Ishikawa (cell line): ENCODE results near the gene NHSL2.

Experiments
- CEBPB ChIP-seq: IDR thresholded peaks from 2 replicates; pipeline ENCODE4 v1.6.1; 2012
- CREB1 ChIP-seq: IDR thresholded peaks from 2 replicates; pipeline ENCODE4 v1.6.1; 2012; ENCODE audit warnings: low read depth
- EGR1 ChIP-seq: IDR thresholded peaks from 2 replicates; pipeline ENCODE4 v1.6.1; 2012
- EP300 ChIP-seq: IDR thresholded peaks from 2 replicates; pipeline ENCODE4 v1.6.1; 2012; ENCODE audit warnings: borderline replicate concordance
- FOXM1 ChIP-seq: IDR thresholded peaks from 2 replicates; pipeline ENCODE4 v1.6.1; 2012; ENCODE audit warnings: low read depth, borderline replicate concordance
- MAX ChIP-seq: IDR thresholded peaks from 2 replicates; pipeline ENCODE4 v1.6.1; 2012
- NFIC ChIP-seq: IDR thresholded peaks from 2 replicates; pipeline ENCODE4 v1.6.1; 2012
- RAD21 ChIP-seq: IDR thresholded peaks from 2 replicates; pipeline ENCODE4 v1.6.1; 2012; ENCODE audit warnings: low read depth
- REST ChIP-seq: IDR thresholded peaks from 2 replicates; pipeline ENCODE4 v1.6.1; 2012; ENCODE audit warnings: low read depth, mild to moderate bottlenecking
- TAF1 ChIP-seq: IDR thresholded peaks from 2 replicates; pipeline ENCODE4 v1.6.1; 2012; ENCODE audit warnings: low read depth, mild to moderate bottlenecking
- TCF12 ChIP-seq: IDR thresholded peaks from 2 replicates; pipeline ENCODE4 v1.6.1; 2012; ENCODE audit warnings: low read depth
- TEAD4 ChIP-seq: IDR thresholded peaks from 2 replicates; pipeline ENCODE4 v1.6.1; 2012
- USF1 ChIP-seq: IDR thresholded peaks from 2 replicates; pipeline ENCODE4 v1.6.1; 2012
- YY1 ChIP-seq: IDR thresholded peaks from 2 replicates; pipeline ENCODE4 v1.6.1; 2012; ENCODE audit warnings: low read depth
- ZBTB7A ChIP-seq: IDR thresholded peaks from 2 replicates; pipeline ENCODE4 v1.6.1; 2012; ENCODE audit warnings: low read depth

NHSL2 gene

GRCh38 chrX:72128183-72128834, 217.7 kb downstream of the NHSL2 start:
- TF ChIP-seq RAD21 (no peak), ZBTB7A (no peak), USF1 (no peak), CEBPB (no peak)

GRCh38 chrX:72128881-72129280, 218.2 kb downstream of the NHSL2 start:
- TF ChIP-seq USF1 (no peak), RAD21 (peak; percentile 29; the same call in 1 of the 2 replicates), MAX (no peak), CEBPB (no peak)

- TF ChIP-seq FOXM1 (no peak), EP300 (no peak), REST (no peak), CEBPB (no peak), TCF12 (no peak), YY1 (no peak), RAD21 (no peak), NFIC (no peak)
Measured at GRCh38 chrX:72129661-72130060, 219.0 kb downstream of the NHSL2 start.

- TF ChIP-seq CREB1, result no peak
- no peak for TF ChIP-seq TEAD4
- no peak for TF ChIP-seq NFIC
- TF ChIP-seq TAF1, result no peak
- TF ChIP-seq USF1, result no peak
- no peak for TF ChIP-seq REST
- TF ChIP-seq EGR1, result no peak
- no peak for TF ChIP-seq YY1
- no peak for TF ChIP-seq TCF12
Measured at GRCh38 chrX:72130156-72130761, 219.6 kb downstream of the NHSL2 start.

- no peak for TF ChIP-seq TAF1
- no peak for TF ChIP-seq EGR1
- TF ChIP-seq ZBTB7A, result no peak
- no peak for TF ChIP-seq REST
- TF ChIP-seq TEAD4, result no peak
- TF ChIP-seq USF1, result no peak
- no peak for TF ChIP-seq MAX
- TF ChIP-seq RAD21, result no peak
- no peak for TF ChIP-seq FOXM1
- TF ChIP-seq CREB1, result no peak
- TF ChIP-seq CEBPB, result no peak
- no peak for TF ChIP-seq TCF12
- TF ChIP-seq EP300, result no peak
- TF ChIP-seq YY1, result no peak
- TF ChIP-seq NFIC, result no peak
Measured at GRCh38 chrX:72130762-72131250, 220.2 kb downstream of the NHSL2 start.
